NOMO-1 treated with DMSO at 0.1 percent for 48 hours (cell line): ENCODE results near the gene MRI1.
"Not testable (repeated sequence)": the region's sequence is repeated elsewhere in the genome, so short reads cannot be mapped to it uniquely, and the experiment has no call there.

Source experiments
- DNase-seq: peaks from one replicate; lab custom pipeline; 2025; ENCODE audit not compliant: unreplicated experiment; lab: John Stamatoyannopoulos, UW

MRI1 gene

GRCh38 chr19:13793317-13793716 is 29.0 kb downstream of the MRI1 start:
- not testable (repeated sequence) for DNase-seq

GRCh38 chr19:13794398-13794756 is 30.1 kb downstream of the MRI1 start:
- no peak for DNase-seq

GRCh38 chr19:13794757-13795589 is 30.7 kb downstream of the MRI1 start, which contains the start of gene ZSWIM4:
Gene ZSWIM4, plus strand, starts transcription at chr19:13795443. Its CDS starts 206 bp downstream, at chr19:13795649.
- peak; percentile 98 for DNase-seq

- DNase-seq: no peak
Observed at GRCh38 chr19:13795595-13796300, 31.4 kb downstream of the MRI1 start.

GRCh38 chr19:13796301-13797057 is 32.2 kb downstream of the MRI1 start:
- peak; percentile 9 for DNase-seq

GRCh38 chr19:13797058-13797440 is 32.7 kb downstream of the MRI1 start:
- DNase-seq: no peak

- DNase-seq: peak; percentile 14
Observed at GRCh38 chr19:13797870-13798269, 33.5 kb downstream of the MRI1 start.

GRCh38 chr19:13799669-13800068 is 35.3 kb downstream of the MRI1 start:
- DNase-seq: no peak

GRCh38 chr19:13803038-13803437 is 38.7 kb downstream of the MRI1 start:
- DNase-seq: no peak

- DNase-seq: no peak
Observed at GRCh38 chr19:13804830-13805683, 40.7 kb downstream of the MRI1 start.

- DNase-seq: no peak
Observed at GRCh38 chr19:13806728-13807127, 42.4 kb downstream of the MRI1 start.

- no peak for DNase-seq
Observed at GRCh38 chr19:13807421-13808021, 43.2 kb downstream of the MRI1 start.

GRCh38 chr19:13808856-13809255 is 44.5 kb downstream of the MRI1 start:
- no peak for DNase-seq

- DNase-seq: no peak
Observed at GRCh38 chr19:13812544-13812943, 48.2 kb downstream of the MRI1 start.

GRCh38 chr19:13813147-13813546 is 48.8 kb downstream of the MRI1 start:
- no peak for DNase-seq

- no peak for DNase-seq
Observed at GRCh38 chr19:13814550-13814949, 50.2 kb downstream of the MRI1 start.

GRCh38 chr19:13817018-13817614 is 52.8 kb downstream of the MRI1 start:
- DNase-seq: no peak

GRCh38 chr19:13817615-13818371 is 53.5 kb downstream of the MRI1 start:
- DNase-seq: no peak

GRCh38 chr19:13819238-13819637 is 54.9 kb downstream of the MRI1 start:
- no peak for DNase-seq
